ENCODE data around the gene LYSMD1.

GRCh38 chr1:151192047-151192446 is 26.3 kb upstream of the LYSMD1 start:
- TF ChIP-seq CTCF (conservative IDR thresholded peaks at IDR 0.05; ENCODE audit: low read length) = no peak
- TF ChIP-seq EZH2phosphoT487 (IDR thresholded peaks at IDR 0.05; ENCODE audit: borderline replicate concordance) = no peak
